Activated CD4-positive, alpha-beta T cell treated with anti-CD3 and anti-CD28 coated beads for 36 hours (primary cell): ENCODE results near the gene SIAH1. TPM values are rescaled to one million over a fixed set of nuclear protein-coding genes. Genes with fewer than 3 reads are reported as not detected.
"Not testable (repeated sequence)": the region's sequence is repeated elsewhere in the genome, so short reads cannot be mapped to it uniquely, and the experiment has no call there.

Source experiments
- ATAC-seq: fragments of 200-7000 bp; cut with Tn5 transposase; one replicate; pipeline ENCODE4 v1.10.0; 2021; ENCODE audit warnings: mild to moderate bottlenecking, moderate library complexity
- CTCF ChIA-PET: fragments of 350-600 bp; sonication (Branson Sonifier 250); formaldehyde crosslinking; loops from one replicate; lab custom pipeline; 2021; ENCODE audit warnings: antibody characterized with exemption; lab: Charles Lee
- POLR2A ChIA-PET: fragments of 350-600 bp; sonication (Branson Sonifier 250); formaldehyde crosslinking; loops from one replicate; lab custom pipeline; 2021; ENCODE audit warnings: antibody characterized with exemption, inconsistent platforms; lab: Charles Lee
- DNase-seq: peaks from one replicate; pipeline ENCODE4 v3.0.0-alpha.2; 2020
- H3K27ac Mint-ChIP-seq: one replicate; pipeline ENCODE4 v1.8.0; 2021; ENCODE audit warnings: mixed read lengths
- H3K27me3 Mint-ChIP-seq: one replicate; pipeline ENCODE4 v1.8.0; 2021; ENCODE audit warnings: mixed read lengths
- H3K36me3 Mint-ChIP-seq: one replicate; pipeline ENCODE4 v1.8.0; 2021; ENCODE audit warnings: low read depth, mixed read lengths
- H3K4me1 Mint-ChIP-seq: one replicate; pipeline ENCODE4 v1.8.0; 2021; ENCODE audit warnings: mixed read lengths
- H3K4me3 Mint-ChIP-seq: one replicate; pipeline ENCODE4 v1.8.0; 2021; ENCODE audit warnings: mild to moderate bottlenecking, moderate library complexity, mixed read lengths
- H3K9me3 Mint-ChIP-seq: one replicate; pipeline ENCODE4 v1.8.0; 2021; ENCODE audit warnings: low read depth, mixed read lengths
- intact Hi-C, 2 experiments: fragments of 100-400 bp; cut with DNase I in 1 of 2; cut with micrococcal nuclease in 1 of 2; formaldehyde crosslinking; loops; one replicate each; pipeline versions ENCODE4 v1.14.2 to v1.15.1; 2022 to 2024; cut with DNase I, micrococcal nuclease
- total RNA-seq, 2 experiments: library from RNA; stranded (reverse); gene quantifications; one replicate each; pipeline ENCODE4 v1.2.3, GENCODE V29; 2021

Gene SIAH1
- total RNA-seq, 2 experiments from 2014 or later = 13.1 to 13.3 TPM

- peaks cover under 1% of the 10 kb centered on the region for H3K36me3 Mint-ChIP-seq
- peaks cover 12% of the 10 kb centered on the region for H3K4me1 Mint-ChIP-seq
- no peaks in the 10 kb centered on the region for H3K9me3 Mint-ChIP-seq
- H3K27ac Mint-ChIP-seq = no peak overlapping the region
- no peak for DNase-seq
- H3K4me3 Mint-ChIP-seq = no peak overlapping the region
- POLR2A ChIA-PET = interaction anchor here (0.6 kb wide), 2 partner anchors 8 to 225 kb away, joined by 3 read pairs; no protein-coding TSS in a partner anchor
- intact Hi-C loops = loop anchor here in 1 of 2 experiments (10.0 kb wide), 2 partner anchors 1552 to 1702 kb away; partner anchors contain the start of genes C16orf87, ORC6 and VPS35
- CTCF ChIA-PET = interaction anchor here (0.7 kb wide), 1 partner anchor 226 kb away, joined by 3 read pairs; no protein-coding TSS in a partner anchor
- ATAC-seq = no peak
- H3K27me3 Mint-ChIP-seq = no peaks in the 10 kb centered on the region
Measured at GRCh38 chr16:48386559-48387312, 1.5 kb upstream of the SIAH1 start.

GRCh38 chr16:48384520-48385252 lies 527 bp downstream of the SIAH1 start:
- peak overlapping the region; percentile 85 for H3K4me3 Mint-ChIP-seq
- peak; percentile 48 for DNase-seq
- no peaks in the 10 kb centered on the region for H3K27me3 Mint-ChIP-seq
- intact Hi-C loops = loop anchor here (1.0 to 10.0 kb wide), 12 partner anchors 18 to 1700 kb away; partner anchors contain the start of genes N4BP1 (in 2 of the 2), C16orf87 (in 1 of the 2), ITFG1 (in 1 of the 2) and LONP2 (in 1 of the 2)
- ChIA-PET CTCF (interaction anchor here (1.2 to 1.9 kb wide), 3 partner anchors 16 to 239 kb away, joined by 4 to 9 read pairs (median 7); no protein-coding TSS in a partner anchor), POLR2A (interaction anchor here (0.8 to 1.0 kb wide), 3 partner anchors 9 to 18 kb away, joined by 3 read pairs; no protein-coding TSS in a partner anchor)
- H3K27ac Mint-ChIP-seq = peak overlapping the region; percentile 84
- ATAC-seq = peak; percentile 62
- no peaks in the 10 kb centered on the region for H3K9me3 Mint-ChIP-seq
- H3K36me3 Mint-ChIP-seq = peaks cover 3% of the 10 kb centered on the region
- peaks cover 26% of the 10 kb centered on the region for H3K4me1 Mint-ChIP-seq

- DNase-seq (peak; percentile 19), ATAC-seq (peak; percentile 16)
- ChIA-PET CTCF (interaction anchor here (0.7 to 1.9 kb wide), 5 partner anchors 15 to 239 kb away, joined by 3 to 9 read pairs (median 4); no protein-coding TSS in a partner anchor), POLR2A (interaction anchor here (0.8 to 1.0 kb wide), 2 partner anchors 18 kb away, joined by 3 to 5 read pairs; no protein-coding TSS in a partner anchor)
- Mint-ChIP-seq H3K4me1 (peaks cover 33% of the 10 kb centered on the region), H3K4me3 (peak overlapping the region; percentile 85), H3K27me3 (no peaks in the 10 kb centered on the region), H3K36me3 (peaks cover 3% of the 10 kb centered on the region), H3K27ac (peak overlapping the region; percentile 84), H3K9me3 (no peaks in the 10 kb centered on the region)
- intact Hi-C loops = loop anchor here (1.0 to 10.0 kb wide), 6 partner anchors 18 to 1699 kb away; partner anchors contain the start of genes C16orf87 (in 1 of the 2), LONP2 (in 1 of the 2), N4BP1 (in 1 of the 2) and ORC6 (in 1 of the 2)
Measured at GRCh38 chr16:48383877-48384519, 1.2 kb downstream of the SIAH1 start.

GRCh38 chr16:48383009-48383876 lies 2.0 kb downstream of the SIAH1 start:
- H3K36me3 Mint-ChIP-seq = peaks cover 3% of the 10 kb centered on the region
- peaks cover 40% of the 10 kb centered on the region for H3K4me1 Mint-ChIP-seq
- no peak for ATAC-seq
- peak overlapping the region; percentile 84 for H3K27ac Mint-ChIP-seq
- POLR2A ChIA-PET = interaction anchor here (0.8 kb wide), 1 partner anchor 17 kb away, joined by 5 read pairs; no protein-coding TSS in a partner anchor
- CTCF ChIA-PET = interaction anchor here (0.7 to 1.9 kb wide), 6 partner anchors 14 to 240 kb away, joined by 3 to 9 read pairs (median 4); no protein-coding TSS in a partner anchor
- H3K27me3 Mint-ChIP-seq = no peaks in the 10 kb centered on the region
- H3K4me3 Mint-ChIP-seq = peak overlapping the region; percentile 85
- intact Hi-C loops = loop anchor here in 1 of 2 experiments (10.0 kb wide), 2 partner anchors 1548 to 1698 kb away; partner anchors contain the start of genes C16orf87, ORC6 and VPS35
- H3K9me3 Mint-ChIP-seq = no peaks in the 10 kb centered on the region
- no peak for DNase-seq

GRCh38 chr16:48382131-48382530 lies 3.1 kb downstream of the SIAH1 start:
- intact Hi-C loops = loop anchor here in 1 of 2 experiments (10.0 kb wide), 2 partner anchors 1547 to 1697 kb away; partner anchors contain the start of genes C16orf87, ORC6 and VPS35
- Mint-ChIP-seq H3K4me1 (peaks cover 45% of the 10 kb centered on the region), H3K4me3 (no peak overlapping the region), H3K27me3 (no peaks in the 10 kb centered on the region), H3K36me3 (peaks cover 3% of the 10 kb centered on the region), H3K27ac (no peak overlapping the region), H3K9me3 (no peaks in the 10 kb centered on the region)
- ChIA-PET CTCF (no interaction called here), POLR2A (no interaction called here)
- ATAC-seq (no peak), DNase-seq (no peak)

GRCh38 chr16:48381201-48381600 lies 4.0 kb downstream of the SIAH1 start:
- H3K9me3 Mint-ChIP-seq = no peaks in the 10 kb centered on the region
- DNase-seq = no peak
- H3K27me3 Mint-ChIP-seq = no peaks in the 10 kb centered on the region
- intact Hi-C loops = loop anchor here in 1 of 2 experiments (10.0 kb wide), 2 partner anchors 1546 to 1696 kb away; partner anchors contain the start of genes C16orf87, ORC6 and VPS35
- no peak for ATAC-seq
- H3K4me3 Mint-ChIP-seq = no peak overlapping the region
- peaks cover 3% of the 10 kb centered on the region for H3K36me3 Mint-ChIP-seq
- H3K27ac Mint-ChIP-seq = no peak overlapping the region
- CTCF ChIA-PET = interaction anchor here (1.2 to 1.8 kb wide), 2 partner anchors 20 to 242 kb away, joined by 3 to 5 read pairs; no protein-coding TSS in a partner anchor
- H3K4me1 Mint-ChIP-seq = peaks cover 52% of the 10 kb centered on the region
- POLR2A ChIA-PET = no interaction called here

- intact Hi-C loops = no loop called here
- H3K36me3 Mint-ChIP-seq = peaks cover 3% of the 10 kb centered on the region
- no peak for DNase-seq
- H3K4me3 Mint-ChIP-seq = no peak overlapping the region
- no peaks in the 10 kb centered on the region for H3K27me3 Mint-ChIP-seq
- peaks cover 52% of the 10 kb centered on the region for H3K4me1 Mint-ChIP-seq
- POLR2A ChIA-PET = no interaction called here
- H3K27ac Mint-ChIP-seq = no peak overlapping the region
- H3K9me3 Mint-ChIP-seq = no peaks in the 10 kb centered on the region
- no peak for ATAC-seq
- CTCF ChIA-PET = interaction anchor here (2.1 kb wide), 1 partner anchor 13 kb away, joined by 7 read pairs; no protein-coding TSS in a partner anchor
Measured at GRCh38 chr16:48378836-48379235, 6.4 kb downstream of the SIAH1 start.

- H3K9me3 Mint-ChIP-seq = no peaks in the 10 kb centered on the region
- intact Hi-C loops = no loop called here
- peaks cover 47% of the 10 kb centered on the region for H3K4me1 Mint-ChIP-seq
- no peak for DNase-seq
- H3K4me3 Mint-ChIP-seq = no peak overlapping the region
- POLR2A ChIA-PET = interaction anchor here (0.6 kb wide), 1 partner anchor 12 kb away, joined by 5 read pairs; no protein-coding TSS in a partner anchor
- CTCF ChIA-PET = interaction anchor here (2.1 kb wide), 1 partner anchor 12 kb away, joined by 7 read pairs; no protein-coding TSS in a partner anchor
- peaks cover 3% of the 10 kb centered on the region for H3K36me3 Mint-ChIP-seq
- H3K27ac Mint-ChIP-seq = no peak overlapping the region
- H3K27me3 Mint-ChIP-seq = no peaks in the 10 kb centered on the region
- no peak for ATAC-seq
Measured at GRCh38 chr16:48378276-48378675, 6.9 kb downstream of the SIAH1 start.

GRCh38 chr16:48377301-48377700 lies 7.9 kb downstream of the SIAH1 start:
- CTCF ChIA-PET = interaction anchor here (2.1 kb wide), 1 partner anchor 11 kb away, joined by 7 read pairs; no protein-coding TSS in a partner anchor
- H3K9me3 Mint-ChIP-seq, H3K27ac Mint-ChIP-seq, intact Hi-C loops, H3K27me3 Mint-ChIP-seq, H3K36me3 Mint-ChIP-seq, DNase-seq, ATAC-seq, H3K4me3 Mint-ChIP-seq: not testable (repeated sequence)
- H3K4me1 Mint-ChIP-seq = peaks cover 43% of the 10 kb centered on the region
- POLR2A ChIA-PET = interaction anchor here (0.6 kb wide), 1 partner anchor 11 kb away, joined by 5 read pairs; no protein-coding TSS in a partner anchor
